GM21526 (cell line): ENCODE measurements around the gene NR1D1.

Experiments used
- ATAC-seq: cut with Tn5 transposase; IDR thresholded peaks from one replicate; pipeline ENCODE4 v1.9.1; 2021; ENCODE audit warnings: moderate library complexity; ENCODE audit not compliant: unreplicated experiment, low FRiP score

Gene NR1D1

GRCh38 chr17:40064971-40065768, 35.2 kb downstream of the NR1D1 start:
- ATAC-seq, result no peak

GRCh38 chr17:40063901-40064531, 36.4 kb downstream of the NR1D1 start:
- ATAC-seq, result no peak

- no peak for ATAC-seq
These were observed 37.1 kb downstream of the NR1D1 start for GRCh38 chr17:40063187-40063771.

- no peak for ATAC-seq
These were observed 37.8 kb downstream of the NR1D1 start, which contains the start of gene THRA for GRCh38 chr17:40062329-40063186. THRA (plus strand) TSS chr17:40062965; CDS start chr17:40074489, 11,524 bp downstream.

GRCh38 chr17:40061609-40062038, 38.8 kb downstream of the NR1D1 start:
- no peak for ATAC-seq

GRCh38 chr17:40060887-40061608, 39.3 kb downstream of the NR1D1 start:
- ATAC-seq, result no peak

GRCh38 chr17:40059729-40060475, 40.5 kb downstream of the NR1D1 start:
- ATAC-seq, result no peak

- no peak for ATAC-seq
These were observed 41.5 kb downstream of the NR1D1 start for GRCh38 chr17:40058865-40059264.

- no peak for ATAC-seq
These were observed 42.1 kb downstream of the NR1D1 start for GRCh38 chr17:40058186-40058784.

- ATAC-seq, result no peak
These were observed 43.9 kb downstream of the NR1D1 start for GRCh38 chr17:40056379-40057015.
